A549 treated with dexamethasone at 1 μM for 4 hours (cell line): Measurements from ENCODE around the gene CRPPA. TPM values are rescaled to one million over a fixed set of nuclear protein-coding genes. Genes with fewer than 3 reads are reported as not detected.

Experiments
- total RNA-seq: library from RNA; stranded (reverse); fragments of 200-300 nt; extraction: Qiagen RNA extraction; gene quantifications from 5 replicates; pipeline ENCODE4 v1.2.3, GENCODE V29; 2022

The CRPPA gene
- total RNA-seq, result 0.56 to 0.95 TPM (median 0.68 TPM) in 5 replicates

DNA sequence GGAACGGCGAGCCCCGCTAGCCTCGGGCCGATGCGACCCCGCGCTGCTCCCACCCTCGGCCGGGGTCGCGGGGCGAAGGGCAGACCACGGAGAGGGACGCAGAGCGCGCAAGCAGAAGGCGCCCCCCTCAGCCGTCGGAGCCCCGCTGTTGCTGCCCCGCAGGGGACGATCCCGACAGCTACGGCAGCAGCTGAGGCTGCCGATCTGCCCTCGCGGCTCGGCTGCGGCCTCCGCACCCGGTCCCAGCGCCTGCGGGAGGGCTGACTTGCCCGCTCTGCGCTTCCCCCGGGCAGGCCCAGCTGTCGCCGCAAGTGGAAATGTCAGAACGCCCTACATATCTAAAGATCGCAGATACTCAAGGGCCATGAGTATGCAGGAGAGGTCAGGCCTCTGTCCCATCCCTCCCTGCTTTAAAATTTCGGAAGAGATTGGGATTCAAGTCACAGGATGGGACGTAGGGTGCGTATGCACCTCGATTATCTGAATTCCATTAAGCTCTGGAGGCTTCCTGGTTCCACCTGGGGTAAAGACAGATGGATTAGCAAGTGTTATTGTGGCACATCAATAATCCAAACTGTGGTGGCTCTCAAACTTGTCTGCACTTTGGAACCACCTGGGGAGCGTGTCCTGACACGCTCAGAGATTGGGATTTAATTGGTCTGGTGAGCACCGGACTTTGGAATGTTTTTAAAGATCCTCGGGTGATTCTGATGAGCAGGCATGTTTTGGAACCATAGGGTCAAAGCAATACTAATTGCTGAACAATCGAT is at the start of gene CRPPA:
CRPPA (minus strand) TSS at position 206 of the 770 bp plus-strand sequence. CDS start 216 bp downstream, outside the sequence.

DNA sequence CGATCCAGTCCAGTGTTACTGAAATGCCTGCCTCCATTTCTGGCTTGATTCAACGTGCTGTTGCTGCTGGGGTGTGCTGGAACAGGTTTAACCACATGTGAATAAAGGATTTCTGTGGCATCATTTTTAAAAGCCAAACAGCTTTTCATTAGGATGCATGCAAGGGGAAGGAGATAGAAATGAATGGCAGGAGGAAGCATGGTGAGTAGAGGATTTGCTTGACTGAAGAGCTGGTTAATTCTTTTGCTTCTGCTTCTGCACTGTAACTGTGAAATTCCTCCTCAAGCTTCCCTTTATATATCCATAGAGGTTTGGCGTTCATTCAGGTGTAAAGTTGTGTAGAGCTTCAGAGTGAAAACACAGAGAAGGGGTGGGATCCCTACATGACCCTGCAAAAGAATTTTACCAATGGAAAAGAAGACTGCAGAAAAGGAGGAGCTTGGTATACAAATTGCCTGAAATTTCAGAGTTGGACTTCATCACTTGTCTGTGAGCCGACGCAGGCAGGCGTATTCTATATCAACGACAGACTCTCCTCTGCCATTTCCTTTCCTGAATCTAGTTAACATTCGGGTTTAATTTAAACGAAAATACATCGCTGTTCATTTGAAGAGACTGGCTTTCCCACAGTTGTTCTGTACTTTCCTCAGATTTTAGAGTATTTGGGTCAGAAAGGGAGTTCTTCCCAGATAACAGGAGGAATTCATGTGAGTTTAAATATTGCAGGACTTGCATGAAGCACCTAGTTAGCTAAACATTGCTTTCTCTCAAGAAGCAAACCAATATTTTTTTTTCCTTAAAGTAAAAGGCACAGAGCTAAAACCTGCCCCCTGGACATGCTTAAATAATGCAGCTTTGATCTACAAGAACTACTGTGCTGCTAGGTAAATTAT is 44.4 kb upstream of the CRPPA start, which contains the start of gene SOSTDC1:
SOSTDC1 (minus strand) TSS at position 270 of the 893 bp plus-strand sequence; CDS start at position 200, 70 bp downstream.

Other genes with a start within 250 kb of the CRPPA start
- gene SOSTDC1, start 44.2 kb upstream of the CRPPA start, total RNA-seq, result not detected in 5 replicates
- not detected in 5 replicates for gene LRRC72, start 105.3 kb upstream of the CRPPA start, total RNA-seq
- 11.7 to 13.6 TPM (median 12.7 TPM) in 5 replicates for gene ANKMY2, start 224.2 kb upstream of the CRPPA start, total RNA-seq
- 91.0 to 99.4 TPM (median 91.5 TPM) in 5 replicates for gene BZW2, start 224.6 kb upstream of the CRPPA start, total RNA-seq